GM21381 (cell line): ENCODE measurements around the gene GAD2.

Experiments used
- ATAC-seq: cut with Tn5 transposase; IDR thresholded peaks from one replicate; pipeline ENCODE4 v1.9.1; 2021; ENCODE audit warnings: mild to moderate bottlenecking, moderate library complexity; ENCODE audit not compliant: unreplicated experiment

The GAD2 gene

DNA sequence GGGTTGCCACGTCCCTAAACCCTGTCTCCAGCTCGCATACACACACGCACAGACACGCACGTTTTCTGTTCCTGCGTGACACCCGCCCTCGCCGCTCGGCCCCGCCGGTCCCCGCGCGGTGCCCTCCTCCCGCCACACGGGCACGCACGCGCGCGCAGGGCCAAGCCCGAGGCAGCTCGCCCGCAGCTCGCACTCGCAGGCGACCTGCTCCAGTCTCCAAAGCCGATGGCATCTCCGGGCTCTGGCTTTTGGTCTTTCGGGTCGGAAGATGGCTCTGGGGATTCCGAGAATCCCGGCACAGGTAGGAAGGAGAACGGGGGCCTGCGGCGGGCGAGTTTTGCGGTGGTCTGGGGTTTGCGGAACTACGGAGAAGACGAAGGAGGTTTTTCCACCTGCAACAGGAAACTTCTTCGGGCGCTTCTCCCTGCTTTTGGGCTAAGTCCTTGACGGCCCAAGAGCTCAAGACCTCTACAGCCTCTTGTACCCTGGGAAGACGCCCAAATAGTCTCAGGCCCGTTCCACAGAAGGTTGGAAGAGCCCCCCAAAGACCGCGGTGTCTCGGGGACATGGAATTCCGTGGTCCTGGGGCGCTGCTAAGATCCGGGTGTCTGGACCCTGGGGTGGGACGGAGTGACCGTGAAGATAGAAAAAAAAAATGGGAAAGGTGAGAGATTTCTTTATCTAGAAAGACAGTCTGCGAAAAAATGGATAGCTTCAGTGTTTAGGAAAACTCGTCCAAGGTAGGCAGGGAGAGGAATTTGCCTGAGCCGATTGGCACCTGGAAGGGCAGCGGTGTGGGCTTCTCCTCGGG lies at the start of gene GAD2:
TSS of gene GAD2 (plus strand) at position 190 of the 811 bp plus-strand sequence. CDS start at position 226, 36 bp downstream.
- no peak for ATAC-seq

DNA sequence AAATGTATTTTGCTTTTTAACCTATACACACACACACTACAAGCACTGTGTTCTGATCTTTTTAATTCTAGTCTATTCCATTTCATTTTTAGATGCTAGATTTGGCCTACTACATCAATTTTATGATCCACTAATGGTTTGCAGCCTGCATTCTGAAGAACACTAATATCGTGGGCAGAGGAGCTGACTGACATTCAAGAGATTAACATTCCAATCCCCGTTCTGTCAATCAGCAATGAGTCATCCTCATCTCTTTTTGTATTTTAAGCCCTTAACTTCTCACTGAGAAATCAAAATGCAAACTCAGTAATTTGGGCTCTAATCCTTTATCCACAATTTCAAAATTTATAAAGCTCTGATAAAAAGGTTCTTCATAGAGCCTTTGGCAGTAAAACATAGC lies 47.1 kb upstream of the GAD2 start:
- ATAC-seq = no peak

DNA sequence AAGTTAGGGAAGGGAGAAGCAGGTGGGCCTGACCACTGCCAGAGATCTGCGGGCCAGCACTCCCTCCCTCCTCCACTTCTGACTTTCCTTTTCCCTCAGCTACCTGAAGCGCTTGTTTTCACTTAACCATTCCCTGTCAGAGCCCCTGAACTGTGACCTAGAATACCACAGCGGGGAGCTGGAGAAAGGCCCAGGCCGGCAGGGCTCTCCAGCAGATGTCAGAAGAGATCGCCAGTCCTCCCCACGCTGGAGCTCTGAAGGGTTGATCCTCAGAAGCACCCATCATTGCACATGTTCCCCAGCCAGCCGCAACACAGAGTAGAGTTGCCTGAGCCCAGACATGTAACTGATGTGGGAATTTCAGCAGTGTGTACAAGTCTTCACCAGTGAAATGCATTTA lies 44.4 kb upstream of the GAD2 start:
- no peak for ATAC-seq

DNA sequence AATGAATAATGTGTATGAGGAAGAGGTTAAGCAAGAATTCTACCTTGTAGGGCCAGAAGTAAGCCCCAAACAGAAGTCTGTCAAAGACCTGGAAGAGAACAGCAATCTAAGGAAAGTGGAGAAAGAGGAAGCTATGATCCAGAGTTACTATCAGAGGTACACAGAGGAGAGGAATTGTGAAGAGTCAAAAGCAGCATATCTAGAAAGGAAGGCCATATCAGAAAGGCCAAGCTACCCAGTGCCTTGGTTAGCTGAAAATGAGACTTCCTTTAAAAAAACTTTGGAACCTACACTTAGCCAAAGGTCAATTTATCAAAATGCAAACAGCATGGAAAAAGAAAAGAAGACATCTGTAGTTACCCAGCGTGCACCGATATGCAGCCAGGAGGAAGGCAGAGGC lies 42.7 kb upstream of the GAD2 start:
- ATAC-seq = no peak

DNA sequence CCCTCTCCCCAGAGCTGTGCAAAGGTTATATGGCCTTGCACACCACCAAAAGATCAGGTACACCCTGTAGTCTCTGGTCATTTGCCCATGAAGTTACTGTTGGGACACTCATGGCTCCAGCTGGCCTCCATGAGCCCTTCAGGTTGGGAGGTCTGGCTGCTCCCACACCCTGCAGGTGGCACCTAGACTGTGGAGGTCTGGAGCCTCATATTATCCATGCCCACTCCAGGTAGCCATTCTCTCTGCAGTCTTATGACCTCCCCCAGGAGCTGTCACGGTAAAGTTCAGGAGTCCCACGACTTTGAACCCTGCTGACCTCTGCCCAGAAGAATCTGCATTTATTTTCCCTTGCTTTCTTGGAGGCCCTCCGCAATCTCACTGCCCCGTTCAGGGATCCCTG lies 39.2 kb upstream of the GAD2 start:
- no peak for ATAC-seq

DNA sequence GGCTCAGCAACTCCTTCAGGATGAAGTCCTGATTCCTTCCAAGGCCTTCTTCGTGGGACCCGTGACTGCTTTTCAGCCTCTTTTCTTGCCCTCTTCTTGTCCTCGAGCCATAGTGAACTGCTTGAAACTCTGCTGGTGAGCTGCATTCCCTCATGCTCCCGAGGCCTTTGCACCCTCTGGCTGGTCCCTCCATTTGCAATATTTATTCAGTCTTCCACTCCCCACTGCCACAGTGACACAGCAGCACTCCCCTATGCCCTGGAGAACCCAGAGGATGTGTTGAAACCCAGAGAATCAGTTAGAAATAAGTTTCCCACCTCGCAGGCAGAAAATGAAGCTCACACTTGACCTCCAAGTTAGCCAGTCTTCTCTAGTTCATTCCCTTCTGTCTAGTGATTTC lies 22.3 kb upstream of the GAD2 start:
- no peak for ATAC-seq

DNA sequence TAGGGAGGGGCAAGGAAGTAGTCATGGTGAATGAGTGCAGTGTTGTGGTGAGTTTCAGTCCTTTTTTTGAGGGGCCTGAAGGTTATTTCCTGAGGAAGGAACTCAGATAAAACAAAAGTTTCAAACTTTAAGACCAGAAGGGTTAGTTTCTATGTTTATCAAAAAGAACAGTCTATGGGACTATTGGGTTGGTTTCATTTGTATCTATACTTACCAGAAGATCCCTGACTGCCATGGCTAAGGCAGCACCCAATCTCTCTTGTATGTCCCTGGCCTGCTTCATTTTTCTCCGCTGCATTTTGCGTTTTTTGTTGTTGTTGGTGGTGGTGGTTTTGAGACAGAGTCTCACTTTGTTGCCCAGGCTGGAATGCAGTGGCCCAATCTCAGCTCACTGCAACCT lies 19.3 kb upstream of the GAD2 start:
- no peak for ATAC-seq

DNA sequence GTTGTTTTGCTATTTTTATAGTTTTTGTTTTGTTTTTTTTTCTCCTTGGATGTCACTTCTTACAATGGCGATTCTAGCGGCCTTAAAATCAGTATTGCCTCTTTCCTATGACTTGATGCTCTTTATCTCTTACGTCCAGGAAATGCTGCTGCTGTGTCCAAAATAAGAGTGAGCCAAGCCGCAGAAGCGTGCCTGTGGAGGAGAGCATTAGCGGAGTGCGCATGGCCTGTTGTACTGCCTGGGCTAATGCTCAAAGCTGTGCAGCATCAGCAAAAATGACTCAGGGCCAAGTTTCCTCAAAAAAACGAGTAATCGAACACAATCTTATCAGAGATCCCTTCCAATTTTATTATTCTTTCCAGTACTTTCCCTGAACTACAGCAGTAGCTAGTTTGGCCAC lies 18.5 kb upstream of the GAD2 start:
- no peak for ATAC-seq

DNA sequence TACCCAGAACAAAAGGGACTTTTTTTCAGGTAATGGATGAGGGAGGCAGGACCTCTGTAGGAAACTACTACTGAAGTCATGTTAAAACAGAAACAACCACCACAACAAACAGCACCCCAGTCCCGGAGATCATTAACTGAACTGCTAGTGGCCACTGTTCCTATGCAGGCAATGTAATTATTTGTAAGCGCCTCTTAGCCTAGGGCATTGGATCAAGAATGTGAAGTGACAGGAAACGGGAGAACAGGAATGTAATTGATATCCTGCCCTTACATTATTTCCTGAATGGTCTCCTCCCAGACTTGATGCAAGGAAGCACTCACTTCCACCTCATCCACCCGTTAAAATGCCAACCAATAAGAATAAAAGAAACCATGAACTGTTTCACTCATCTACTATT lies 16.7 kb upstream of the GAD2 start:
- no peak for ATAC-seq

DNA sequence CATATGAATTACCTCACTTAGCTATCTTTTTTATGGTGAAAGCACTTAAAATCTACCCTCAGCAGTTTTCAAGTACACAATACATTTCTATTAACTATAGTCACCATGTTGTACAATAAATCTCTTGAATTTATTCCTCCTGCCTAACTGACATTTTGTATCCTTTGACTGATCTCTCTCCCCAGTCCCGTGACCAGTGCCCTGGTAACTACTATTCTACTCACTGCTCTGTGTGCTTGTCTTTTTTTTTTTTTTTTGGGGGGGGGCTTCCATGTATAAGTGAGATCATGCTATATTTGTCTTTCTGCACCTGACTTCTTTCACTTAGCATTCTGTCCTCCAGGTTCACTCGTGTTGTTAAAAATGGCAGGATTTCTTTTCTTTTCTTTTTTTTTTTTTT lies 11.4 kb upstream of the GAD2 start:
- no peak for ATAC-seq

DNA sequence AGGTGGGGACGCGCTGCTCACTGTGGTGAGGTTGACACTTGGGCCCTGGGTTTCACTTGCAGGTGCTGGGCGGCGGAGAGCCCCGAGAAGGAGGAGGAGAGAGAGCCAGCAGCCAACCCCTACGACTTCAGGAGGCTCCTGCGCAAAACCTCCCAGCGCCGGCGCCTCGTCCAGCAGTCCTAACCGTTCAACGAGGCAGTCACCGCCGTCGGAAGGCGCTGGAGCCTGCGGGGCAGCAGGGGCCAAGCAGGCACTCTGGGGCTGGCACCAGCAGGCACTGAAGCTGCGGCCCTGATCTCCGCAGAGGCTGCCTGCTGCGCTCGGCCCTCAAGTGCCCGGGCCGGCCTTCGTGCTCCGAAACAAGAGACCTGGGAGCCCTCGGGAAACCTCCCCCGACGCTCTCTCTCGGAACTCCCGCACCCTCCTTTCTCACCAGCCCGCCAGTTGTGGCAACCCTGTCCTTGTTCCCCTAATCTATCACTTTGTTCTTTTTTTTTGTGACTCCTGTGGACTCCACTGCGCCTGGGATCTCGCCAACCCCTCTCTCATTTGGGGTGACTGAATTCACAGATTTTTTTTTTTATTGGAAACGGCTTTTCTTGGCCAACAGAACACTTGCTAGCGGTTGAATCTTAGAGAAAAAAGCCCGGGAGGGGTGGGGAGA lies 4.7 kb upstream of the GAD2 start:
- no peak for ATAC-seq

DNA sequence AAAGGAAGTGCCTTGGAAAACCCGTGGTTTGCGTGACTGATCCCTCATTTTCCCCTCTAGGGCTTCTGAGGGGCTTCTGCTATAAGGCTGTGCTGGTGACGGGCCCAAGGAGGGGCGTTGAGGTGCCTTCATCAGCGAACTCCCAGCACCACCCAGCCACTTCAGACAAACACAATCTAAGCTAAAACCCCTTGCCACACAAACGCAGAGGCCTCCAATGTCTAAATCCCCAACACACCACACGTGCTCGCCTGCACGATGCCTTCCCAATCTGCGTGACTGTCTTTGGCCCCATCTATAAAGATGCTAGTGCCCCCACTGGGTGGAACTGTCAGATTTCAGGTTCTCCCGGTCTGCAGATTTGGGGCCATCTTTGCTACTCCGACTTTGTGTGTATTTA lies 4.1 kb upstream of the GAD2 start:
- no peak for ATAC-seq

DNA sequence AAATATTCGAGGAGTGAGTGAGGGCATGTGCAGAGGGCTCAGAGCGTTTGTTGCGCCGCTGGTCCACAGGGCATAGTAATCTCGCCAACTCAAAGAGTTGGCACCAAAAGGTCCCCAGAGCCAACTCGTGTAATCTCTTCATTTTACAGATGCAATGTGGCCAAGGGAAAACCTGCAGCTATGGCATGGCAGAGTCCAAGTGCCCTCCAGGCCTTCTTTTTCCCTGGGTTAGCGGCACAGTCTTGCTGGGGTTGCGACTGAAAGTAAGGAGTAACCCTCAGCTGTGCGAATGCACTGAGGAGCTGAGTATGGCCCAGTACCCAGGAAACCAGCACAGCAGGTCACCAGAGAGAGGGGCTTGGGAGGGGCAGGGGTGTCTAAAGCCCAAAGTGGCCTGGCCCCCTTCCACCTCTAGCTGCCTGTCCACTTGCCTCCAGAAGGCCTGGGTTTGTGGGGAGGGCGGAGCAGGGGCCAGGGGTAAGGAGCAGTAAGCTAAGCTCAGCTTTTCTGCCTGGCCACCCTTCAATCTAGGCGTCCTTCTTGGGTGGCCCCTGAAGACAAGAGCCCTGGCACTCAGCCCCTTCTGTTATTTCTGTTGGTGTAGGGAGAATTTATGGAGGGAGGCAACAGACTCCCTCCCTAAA lies 3.3 kb upstream of the GAD2 start:
- no peak for ATAC-seq

DNA sequence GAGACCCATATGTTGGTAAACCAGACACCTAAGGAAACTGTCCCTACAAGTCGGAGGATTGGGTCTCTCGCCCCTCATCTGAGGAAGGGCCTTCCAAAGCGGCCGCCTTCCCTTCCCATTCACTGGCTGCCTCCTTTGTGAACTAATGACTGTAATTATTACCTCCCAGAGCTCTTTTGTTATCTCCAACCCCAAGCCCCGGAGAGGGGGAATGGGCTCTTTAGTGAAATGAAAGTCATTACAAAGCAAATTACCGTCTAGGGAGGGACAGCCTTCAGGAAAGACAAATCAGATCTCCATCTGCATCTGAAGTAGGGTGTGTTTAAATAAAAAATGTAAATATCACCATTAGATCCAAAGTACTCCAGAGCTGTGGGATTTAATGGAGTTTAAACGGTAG lies 2.6 kb upstream of the GAD2 start:
- no peak for ATAC-seq

DNA sequence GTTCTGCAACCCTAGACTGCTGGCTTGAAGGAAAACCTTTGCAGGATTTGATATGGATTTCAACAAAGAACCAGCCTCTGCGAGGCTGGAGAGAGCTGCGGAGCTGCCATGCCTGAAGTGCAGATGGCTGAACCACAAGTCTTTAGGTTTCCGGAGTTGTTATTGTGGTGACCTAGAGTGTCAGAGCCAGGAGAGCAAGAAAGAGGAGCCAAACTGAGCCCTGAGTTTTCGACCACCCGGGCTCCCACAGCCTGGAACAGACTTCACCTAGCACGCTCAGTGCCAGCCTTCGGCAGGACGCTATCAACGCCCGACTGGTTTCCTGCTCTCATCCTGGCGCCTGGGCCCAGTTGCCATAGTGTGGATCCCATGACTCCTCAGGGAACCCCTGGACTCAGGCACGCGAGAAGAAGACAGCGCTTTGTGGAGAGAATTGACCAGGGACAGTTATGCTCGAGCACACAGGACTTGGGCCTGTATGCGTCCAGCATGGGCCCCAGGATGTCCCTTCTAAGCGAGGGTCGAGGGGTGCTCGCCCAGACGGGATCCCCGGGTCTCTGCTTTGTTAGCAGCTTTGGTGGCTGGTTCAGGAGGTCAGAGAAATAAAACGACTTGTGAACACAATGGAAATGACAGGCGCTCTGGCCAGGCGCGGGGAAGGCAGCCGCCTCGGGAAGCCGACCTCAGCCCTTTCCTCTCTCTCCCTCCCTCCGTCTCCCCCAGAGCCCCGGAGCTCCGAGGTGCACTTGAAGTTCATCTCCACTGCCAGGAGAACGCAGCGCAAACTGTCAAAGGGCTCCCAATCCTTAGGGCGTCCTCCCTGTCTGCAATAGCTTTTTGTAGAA lies 1.8 kb upstream of the GAD2 start:
- no peak for ATAC-seq

DNA sequence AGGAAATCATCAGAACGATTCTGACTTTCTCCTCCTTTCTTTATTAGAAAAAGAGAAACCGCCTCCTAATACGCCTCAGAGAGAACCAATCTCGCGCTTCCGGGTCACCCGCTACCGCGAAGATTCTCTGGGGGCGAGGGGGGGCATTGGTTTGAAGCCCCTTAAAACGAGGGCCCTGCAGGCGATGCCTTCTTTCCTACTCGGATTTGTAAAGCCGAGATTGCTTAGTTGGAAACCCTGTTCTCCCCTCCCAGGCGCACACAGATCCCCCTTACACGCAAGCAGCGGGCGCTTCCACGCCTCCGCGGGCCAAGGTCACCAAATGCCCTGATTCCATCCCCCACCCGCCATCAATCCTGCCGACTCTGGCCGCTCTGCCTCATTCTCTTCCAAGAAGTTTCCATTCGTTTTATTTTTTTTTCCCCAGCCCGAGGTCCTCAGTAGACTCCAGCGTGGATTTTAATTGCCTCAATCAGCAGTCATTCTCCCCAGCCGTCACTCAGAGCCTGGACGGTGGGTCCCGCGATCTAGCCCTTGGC lies 1.1 kb upstream of the GAD2 start:
- ATAC-seq = no peak

DNA sequence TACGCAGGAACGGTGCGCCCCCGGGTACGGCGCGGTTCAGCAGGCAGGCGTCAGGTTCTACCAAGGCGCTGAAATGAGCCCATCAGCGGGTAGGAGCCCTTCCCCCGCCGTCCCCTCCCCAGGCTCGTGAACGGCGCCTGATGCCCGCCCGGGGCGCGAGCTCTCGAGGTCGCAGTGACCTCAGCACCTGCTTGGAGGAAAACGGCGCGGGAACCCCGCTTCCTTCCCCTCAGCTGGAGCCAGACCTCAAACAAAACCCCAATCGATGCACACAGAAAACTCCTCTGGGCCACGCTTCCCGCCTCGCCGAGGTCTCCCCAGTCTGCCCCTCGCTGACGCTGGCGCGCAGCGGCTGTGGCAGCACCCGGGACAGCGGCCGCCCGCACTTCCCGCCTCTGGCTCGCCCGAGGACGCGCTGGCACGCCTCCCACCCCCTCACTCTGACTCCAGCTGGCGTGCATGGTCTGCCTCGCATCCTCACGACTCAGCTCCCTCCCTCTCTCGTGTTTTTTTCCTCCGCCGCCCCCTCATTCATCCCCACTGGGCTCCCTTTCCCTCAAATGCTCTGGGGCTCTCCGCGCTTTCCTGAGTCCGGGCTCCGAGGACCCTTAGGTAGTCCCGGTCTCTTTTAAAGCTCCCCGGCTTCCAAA lies 514 bp upstream of the GAD2 start:
- no peak for ATAC-seq

DNA sequence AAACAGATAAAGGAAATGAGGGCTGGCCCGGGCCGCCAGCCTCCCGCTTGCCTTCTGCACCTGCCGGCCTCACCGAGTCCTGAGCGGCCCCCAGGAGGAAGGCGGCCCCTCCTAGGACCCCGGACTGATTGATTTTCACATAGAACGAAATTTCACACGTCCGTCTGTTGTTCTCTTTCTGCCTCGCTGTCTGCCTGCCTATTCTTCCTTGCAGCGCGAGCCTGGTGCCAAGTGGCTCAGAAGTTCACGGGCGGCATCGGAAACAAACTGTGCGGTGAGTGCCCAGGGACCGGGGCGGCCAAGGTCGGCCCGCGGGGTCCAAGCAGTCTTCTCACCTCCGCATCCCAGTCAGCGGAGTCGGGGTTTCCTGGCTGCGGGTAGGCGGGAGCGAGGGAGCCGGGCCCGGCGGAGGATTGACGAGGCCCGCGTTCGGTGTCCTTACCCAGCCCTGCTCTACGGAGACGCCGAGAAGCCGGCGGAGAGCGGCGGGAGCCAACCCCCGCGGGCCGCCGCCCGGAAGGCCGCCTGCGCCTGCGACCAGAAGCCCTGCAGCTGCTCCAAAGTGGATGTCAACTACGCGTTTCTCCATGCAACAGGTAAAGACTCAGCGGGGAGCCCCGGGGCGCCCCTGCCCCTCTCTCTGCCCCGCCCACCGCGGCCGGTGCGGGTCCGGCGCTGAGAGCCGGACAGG lies 967 bp downstream of the GAD2 start:
- no peak for ATAC-seq

DNA sequence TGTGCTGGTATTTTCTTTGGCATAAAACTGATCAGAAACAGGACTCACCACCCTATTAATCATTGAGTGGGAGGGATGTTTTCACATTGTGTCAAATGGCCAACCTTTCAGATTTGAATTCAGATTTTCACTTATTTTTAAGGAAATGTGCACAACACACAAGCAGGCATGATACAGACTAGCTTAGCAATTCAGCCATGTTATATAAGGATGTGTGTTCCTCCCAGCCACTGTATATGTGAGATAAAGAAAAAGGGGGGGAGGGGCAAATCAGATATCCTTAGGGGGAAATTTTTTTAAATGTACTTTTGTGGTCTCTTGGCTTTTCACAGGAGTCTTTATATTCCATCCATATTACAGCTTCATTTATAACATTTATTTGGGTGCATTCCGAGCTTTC lies 3.1 kb downstream of the GAD2 start:
- ATAC-seq = no peak

DNA sequence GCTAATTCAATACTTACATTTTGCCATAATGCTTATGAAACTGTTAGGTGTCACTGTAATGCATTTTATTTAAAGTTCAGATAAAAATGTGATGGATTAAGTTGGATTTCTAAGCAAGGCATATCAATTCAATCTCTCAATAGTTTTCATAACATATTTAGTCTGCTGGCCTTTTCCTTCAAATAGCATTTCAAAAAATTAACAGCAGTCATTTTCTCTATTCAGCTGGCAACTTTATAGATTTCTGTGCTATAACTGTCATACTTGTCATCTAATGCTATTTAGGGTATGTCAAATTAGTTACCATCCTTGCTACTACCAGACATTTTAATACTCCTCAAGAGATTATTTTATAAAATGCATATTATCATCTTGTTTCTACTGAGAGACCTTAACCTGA lies 4.3 kb downstream of the GAD2 start:
- ATAC-seq = no peak
